Stimulated activated CD8-positive, alpha-beta memory T cell treated with anti-CD3 and anti-CD28 coated beads, Interleukin-12 subunit alpha, Interleukin-12 subunit beta, amount 100 ng/mL, for 4 hours (primary cell): ENCODE results near the gene COG4.
"Not testable (repeated sequence)": the region's sequence is repeated elsewhere in the genome, so short reads cannot be mapped to it uniquely, and the experiment has no call there.

Experiments used
- DNase-seq: peaks from one replicate; pipeline ENCODE4 v3.0.0-alpha.2; 2020; ENCODE audit warnings: low read depth

Gene COG4

GRCh38 chr16:70523076-70523742 lies at the start of gene COG4:
Gene COG4, minus strand, starts transcription at chr16:70523554. Its CDS starts 11 bp downstream, at chr16:70523543.
- peak; percentile 81 for DNase-seq

DNA sequence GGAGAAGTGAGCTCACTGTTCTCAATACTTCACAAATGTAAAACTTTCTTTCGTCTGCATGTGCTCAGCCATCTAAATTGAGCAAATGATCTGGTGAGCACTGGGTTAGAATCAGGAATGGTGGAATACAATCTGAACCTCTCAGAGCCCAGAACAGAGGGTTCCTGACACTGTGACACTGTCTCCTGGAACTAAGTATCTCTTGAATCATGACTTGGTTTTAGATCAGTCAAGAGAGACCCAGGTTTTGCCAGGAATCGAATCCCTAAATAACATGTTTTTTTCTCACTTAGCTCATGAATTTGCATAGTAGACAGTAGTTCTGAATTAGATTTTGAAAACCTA lies 49.5 kb upstream of the COG4 start:
- no peak for DNase-seq

DNA sequence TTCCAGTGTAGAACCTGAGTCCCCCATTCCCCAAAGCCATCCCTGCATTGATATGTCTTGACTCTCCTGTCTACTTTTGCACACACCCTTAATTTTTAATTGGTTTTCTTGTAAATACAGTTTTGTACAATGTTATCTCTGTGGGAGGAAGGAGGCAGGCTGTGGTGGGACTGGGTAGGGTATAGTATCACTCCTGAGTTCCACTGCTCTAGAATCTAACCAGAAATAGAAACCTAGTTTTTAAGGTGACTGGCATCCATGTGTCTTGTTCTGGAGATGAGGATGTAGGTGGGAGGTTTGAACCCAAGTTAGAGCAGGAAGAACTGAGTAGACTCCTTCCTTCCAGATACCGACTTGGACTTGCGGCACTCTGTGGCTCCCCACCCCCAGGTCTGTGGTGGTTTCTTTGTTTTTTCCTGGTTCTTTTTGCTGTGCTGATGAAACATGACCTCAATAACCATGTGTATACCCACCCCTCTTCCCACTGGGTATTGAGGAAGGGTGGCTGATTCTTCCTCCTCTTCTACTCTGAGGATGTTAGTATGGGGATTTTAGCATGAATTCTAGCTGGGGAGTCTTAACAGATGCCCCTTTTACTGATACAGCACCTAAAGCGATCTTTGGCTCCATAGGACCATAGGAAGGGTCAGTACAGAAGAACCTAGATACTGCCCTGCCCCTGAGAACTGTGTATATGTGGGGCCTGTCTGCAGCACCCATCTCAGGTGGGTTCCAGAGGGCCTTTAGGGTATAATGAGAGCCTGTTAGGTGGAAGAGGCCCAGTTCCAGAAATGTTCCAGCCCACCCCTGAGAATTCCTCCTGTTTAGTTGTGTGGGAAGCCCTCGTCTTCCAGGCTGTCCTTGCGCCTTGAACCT lies 48.9 kb upstream of the COG4 start:
- no peak for DNase-seq

DNA sequence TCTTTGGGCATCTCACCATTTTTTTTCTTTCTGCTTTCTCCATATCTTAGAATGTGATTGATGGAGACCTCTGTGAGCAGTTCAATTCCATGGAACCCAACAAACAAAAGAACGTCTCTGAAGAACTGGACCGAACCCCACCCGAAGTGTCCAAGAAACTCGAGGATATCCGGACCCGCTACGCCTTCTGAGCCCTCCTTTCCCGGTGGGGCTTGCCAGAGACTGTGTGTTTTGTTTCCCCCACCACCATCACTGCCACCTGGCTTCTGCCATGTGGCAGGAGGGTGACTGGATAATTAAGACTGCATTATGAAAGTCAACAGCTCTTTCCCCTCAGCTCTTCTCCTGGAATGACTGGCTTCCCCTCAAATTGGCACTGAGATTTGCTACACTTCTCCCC lies 48.3 kb upstream of the COG4 start:
- DNase-seq, result no peak

DNA sequence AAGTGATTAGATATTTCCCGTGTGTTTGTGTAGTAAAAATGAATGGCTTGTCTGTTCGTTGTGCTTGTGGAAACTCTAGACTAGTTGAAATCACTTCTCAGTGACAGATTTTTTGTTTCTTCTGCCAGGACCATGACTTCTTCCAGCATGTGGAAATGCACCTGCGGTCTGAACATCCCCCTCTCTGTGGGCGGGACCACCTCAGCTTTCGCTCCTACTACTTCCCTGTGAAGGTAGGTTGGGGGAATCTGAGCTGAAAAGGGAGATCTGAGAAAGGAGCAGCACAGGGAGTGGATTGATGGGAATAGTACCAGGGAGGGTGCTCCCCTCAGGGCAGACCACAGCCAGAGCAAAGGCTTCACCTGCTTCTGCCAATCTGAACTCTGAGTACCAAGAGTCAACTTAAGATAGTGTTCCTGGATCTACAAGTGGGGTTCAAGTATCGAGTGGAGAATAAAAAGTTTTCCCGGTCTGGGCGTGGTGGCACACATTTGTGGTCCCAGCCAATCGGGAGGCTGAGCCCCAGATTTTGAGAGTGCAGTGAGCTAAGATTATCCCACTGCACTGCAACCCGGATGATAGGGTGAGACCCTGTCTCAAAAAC lies 47.7 kb upstream of the COG4 start:
- DNase-seq, result no peak

- DNase-seq, result no peak
Measured at GRCh38 chr16:70569752-70570151, 46.4 kb upstream of the COG4 start.

DNA sequence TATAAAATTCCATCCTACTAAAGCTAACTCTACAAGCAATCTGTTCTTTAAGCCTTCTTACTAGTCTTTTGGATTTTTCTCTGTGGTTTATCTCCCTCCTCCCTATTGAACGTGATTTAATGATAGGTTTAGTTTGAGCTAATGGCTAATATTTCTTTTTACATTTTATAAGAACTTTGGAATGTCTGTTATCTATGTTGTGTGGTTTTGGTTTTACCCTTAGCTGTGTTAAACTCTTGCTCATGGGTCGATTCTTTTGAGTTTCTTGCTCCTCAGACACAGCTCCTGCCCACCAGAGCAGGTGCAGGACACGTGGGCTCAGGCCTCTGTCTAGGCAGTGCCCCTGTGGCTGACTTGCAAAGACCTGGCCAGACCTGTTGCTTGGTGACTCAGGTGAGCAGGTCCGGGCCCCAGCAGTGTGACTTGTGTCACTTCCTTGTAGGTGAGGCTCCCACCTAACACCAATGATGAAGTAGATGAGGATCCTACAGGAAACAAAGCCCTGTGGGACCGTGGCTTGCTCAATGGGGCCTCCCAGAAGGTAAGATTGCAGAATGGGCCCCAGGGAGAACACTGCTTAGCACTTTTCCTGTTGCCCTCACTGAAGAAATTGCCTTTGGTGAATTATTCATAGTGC lies 45.4 kb upstream of the COG4 start:
- no peak for DNase-seq

GRCh38 chr16:70565053-70565452 lies 41.7 kb upstream of the COG4 start:
- no peak for DNase-seq

DNA sequence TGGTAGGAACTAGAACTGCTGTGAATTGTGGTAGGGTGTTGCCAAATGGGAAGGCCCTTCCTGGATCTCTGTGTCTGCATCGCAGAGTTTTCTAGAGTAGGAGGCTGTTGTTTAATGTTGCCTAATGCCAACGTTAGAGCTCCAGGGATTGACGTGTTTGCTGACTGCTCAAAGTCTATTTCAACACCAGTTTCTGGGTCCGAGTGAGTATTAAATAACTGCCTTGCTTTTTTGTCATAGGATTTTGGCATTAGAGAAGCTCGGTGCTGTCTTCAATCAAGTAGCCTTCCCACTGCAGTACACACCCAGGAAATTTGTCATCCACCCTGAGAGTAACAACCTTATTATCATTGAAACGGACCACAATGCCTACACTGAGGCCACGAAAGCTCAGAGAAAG lies 40.3 kb upstream of the COG4 start:
- no peak for DNase-seq

DNA sequence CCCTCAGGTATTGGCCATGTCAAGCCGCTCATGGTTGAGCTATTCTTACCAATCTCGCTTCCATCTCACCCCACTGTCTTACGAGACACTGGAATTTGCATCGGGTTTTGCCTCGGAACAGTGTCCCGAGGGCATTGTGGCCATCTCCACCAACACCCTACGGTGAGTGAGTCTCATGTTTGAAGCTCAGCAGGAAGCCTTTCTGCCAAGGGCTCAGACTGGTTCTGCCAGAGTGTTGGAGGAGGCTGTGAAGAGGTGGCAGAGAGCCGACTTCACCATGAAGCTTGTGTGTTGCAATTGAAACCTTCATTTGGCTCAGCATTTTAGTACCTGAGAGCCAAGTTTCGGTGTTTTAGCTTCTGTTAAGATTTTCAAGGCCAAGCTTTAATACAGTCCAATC lies 38.3 kb upstream of the COG4 start:
- no peak for DNase-seq

DNA sequence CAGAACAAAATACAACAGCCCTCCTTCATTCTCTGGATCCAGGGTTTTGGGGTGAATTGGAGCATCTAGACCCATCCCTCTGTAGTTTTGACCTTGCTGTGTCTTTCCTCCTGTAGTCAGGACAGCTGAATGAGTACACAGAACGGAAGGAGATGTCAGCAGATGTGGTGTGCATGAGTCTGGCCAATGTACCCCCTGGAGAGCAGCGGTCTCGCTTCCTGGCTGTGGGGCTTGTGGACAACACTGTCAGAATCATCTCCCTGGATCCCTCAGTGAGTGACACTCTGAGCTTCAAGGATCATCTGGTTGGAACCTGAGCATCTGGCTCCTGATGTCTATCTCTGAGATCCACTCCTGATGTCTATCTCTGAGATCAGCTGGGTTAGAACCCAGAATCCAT lies 32.7 kb upstream of the COG4 start:
- DNase-seq, result no peak

DNA sequence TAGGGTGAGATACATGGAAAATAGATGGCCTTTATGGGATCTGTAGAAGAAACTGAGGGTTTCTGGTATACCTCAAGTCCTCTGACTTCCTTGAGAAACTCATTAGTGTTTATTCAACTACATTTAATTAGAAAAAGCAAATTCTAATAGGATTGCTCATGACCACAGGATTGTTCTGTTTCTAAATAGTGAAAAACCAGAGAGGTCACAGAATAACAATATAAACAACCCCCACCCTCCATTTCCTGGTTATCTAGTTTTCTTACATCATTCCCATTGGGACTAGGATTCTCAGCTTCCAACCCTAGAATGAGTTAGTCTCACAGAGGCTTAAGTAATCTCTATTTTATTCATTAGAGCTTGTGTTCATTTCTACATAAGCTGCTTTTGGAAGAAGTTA lies 30.3 kb upstream of the COG4 start:
- no peak for DNase-seq

DNA sequence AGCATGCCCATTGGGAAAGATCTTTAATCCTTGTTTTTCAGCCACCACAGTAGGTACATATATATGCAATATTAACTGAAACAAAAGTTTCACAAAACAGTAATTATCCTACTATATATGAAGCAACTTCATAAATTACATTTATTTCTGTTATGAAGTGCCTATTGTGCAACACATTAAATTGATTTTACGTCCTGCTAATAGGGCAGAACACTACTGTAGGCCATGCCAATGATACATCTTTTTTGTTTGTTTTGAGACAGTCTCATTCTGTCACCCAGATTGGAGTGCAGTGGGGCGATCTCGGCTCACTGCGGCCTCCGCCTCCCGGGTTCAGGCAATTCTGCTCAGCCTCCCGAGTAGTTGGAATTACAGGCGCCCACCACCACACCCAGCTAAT lies 29.3 kb upstream of the COG4 start:
- no peak for DNase-seq

DNA sequence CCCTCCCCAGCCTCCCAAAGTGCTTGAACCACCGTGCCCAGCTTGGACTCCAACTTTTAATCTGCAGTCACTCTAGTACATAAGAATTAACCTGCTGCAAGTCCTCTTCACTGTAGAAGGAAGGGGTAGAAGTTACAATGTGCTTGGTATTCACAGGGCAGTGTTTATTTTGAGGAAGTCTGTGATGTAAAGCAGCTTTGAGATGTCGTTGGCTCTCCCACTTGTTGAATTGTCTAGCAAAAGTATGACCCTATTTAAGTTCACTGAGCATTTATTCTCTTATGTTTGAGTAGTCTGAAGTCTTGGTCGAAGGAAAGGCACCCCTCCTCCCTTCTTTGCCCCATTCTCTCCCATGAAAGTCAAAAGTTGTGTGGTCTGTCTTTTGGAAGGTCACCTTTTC lies 28.4 kb upstream of the COG4 start:
- DNase-seq, result no peak

- no peak for DNase-seq
Measured at GRCh38 chr16:70550082-70550481, 26.7 kb upstream of the COG4 start.

- DNase-seq, result no peak
Measured at GRCh38 chr16:70548936-70549335, 25.6 kb upstream of the COG4 start.

- DNase-seq, result no peak
Measured at GRCh38 chr16:70544548-70544947, 21.2 kb upstream of the COG4 start.

- DNase-seq, result no peak
Measured at GRCh38 chr16:70540994-70541393, 17.6 kb upstream of the COG4 start.

DNA sequence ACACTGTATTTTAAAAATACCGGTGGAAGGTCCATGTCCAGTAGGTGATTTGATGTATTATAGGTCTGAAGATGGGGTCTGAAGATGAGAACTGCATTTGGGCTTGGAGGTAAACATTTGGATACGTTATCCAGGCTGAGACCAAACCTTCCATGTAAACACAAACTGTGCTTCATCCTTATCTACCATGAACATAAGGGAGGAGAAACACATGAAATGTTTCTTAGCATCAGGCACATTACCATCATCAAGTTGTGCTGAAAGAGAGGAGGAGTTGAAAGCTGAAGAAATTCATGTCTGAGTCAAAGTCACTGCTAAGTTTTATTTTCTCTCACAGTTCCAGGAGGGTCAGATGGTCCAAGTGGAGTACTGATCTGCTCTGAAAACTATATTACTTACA lies 11.6 kb upstream of the COG4 start:
- no peak for DNase-seq

DNA sequence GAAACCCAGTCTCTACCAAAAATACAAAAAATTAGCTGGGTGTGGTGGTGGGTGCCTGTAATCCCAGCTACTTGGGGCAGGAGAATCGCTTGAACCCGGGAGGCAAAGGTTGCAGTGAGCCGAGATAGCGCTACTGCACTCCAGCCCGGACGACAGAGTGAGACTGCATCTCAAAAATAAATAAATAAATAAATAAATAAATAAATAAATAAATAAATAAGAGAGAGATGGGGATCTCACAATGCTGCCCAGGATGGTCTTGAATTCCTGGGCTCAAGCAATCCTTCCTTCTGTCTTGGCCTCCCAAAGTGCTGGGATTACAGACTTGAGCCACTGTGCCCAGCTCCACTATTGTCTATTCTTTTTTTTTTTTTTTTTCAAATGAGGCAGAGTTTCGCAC lies 6.6 kb upstream of the COG4 start:
- DNase-seq, result not testable (repeated sequence)

GRCh38 chr16:70529051-70529777 lies 5.9 kb upstream of the COG4 start:
- no peak for DNase-seq

GRCh38 chr16:70527315-70527996 lies 4.1 kb upstream of the COG4 start:
- DNase-seq, result no peak
